HEK293 (cell line): Measurements from ENCODE around the gene NUB1.

Source experiments
- CTCF ChIA-PET: fragments of 350-600 bp; formaldehyde crosslinking; extraction: SDS; loops from one replicate; lab custom pipeline; 2021; ENCODE audit warnings: antibody characterized with exemption; lab: Yijun Ruan, JAX
- POLR2A ChIA-PET: fragments of 300-600 bp; formaldehyde crosslinking; extraction: SDS; loops from one replicate; lab custom pipeline; 2020; ENCODE audit warnings: antibody characterized with exemption, inconsistent platforms; lab: Yijun Ruan, JAX
- H3K27ac ChIP-seq: fragments of 200-500 bp; sonication (Bioruptor generic); 2 replicates; pipeline ENCODE4 v1.5.1; 2014; ENCODE audit warnings: low read depth, low read length, control low read depth, inconsistent platforms; ENCODE audit errors: extremely low read depth
- H3K36me3 ChIP-seq, 2 experiments: fragments of 200-500 bp in 1 of 2; sonication (Bioruptor generic) in 1 of 2; 1 replicate in 1 of 2; 2 replicates in 1 of 2; pipeline ENCODE4 v1.5.1; 2014 to 2017; ENCODE audit warnings: inconsistent platforms in 2 of 2, low read length in 2 of 2; ENCODE audit not compliant: control insufficient read depth in 2 of 2, insufficient read depth in 1 of 2
- H3K4me1 ChIP-seq: fragments of 200-500 bp; sonication (Bioruptor generic); 2 replicates; pipeline ENCODE4 v1.5.1; 2014; ENCODE audit warnings: mild to moderate bottlenecking, low read length, inconsistent platforms; ENCODE audit not compliant: control insufficient read depth, insufficient read depth
- H3K4me3 ChIP-seq: 2 replicates; pipeline ENCODE4 v1.5.1; 2011; ENCODE audit warnings: low read depth, mild to moderate bottlenecking, control low read depth, low read length, moderate library complexity
- H3K9me3 ChIP-seq: fragments of 200-500 bp; sonication (Bioruptor generic); 2 replicates; pipeline ENCODE4 v1.5.1; 2014; ENCODE audit warnings: low read depth, low read length, inconsistent platforms; ENCODE audit not compliant: control insufficient read depth, insufficient read depth
- BCL11A ChIP-seq: fragments of 450-650 bp; formaldehyde crosslinking; IDR thresholded peaks from 2 replicates; pipeline ENCODE4 v1.5.1; 2016; ENCODE audit warnings: low read depth, missing biosample characterization, missing genetic modification characterization
- HOXD13 ChIP-seq: sonication (generic); formaldehyde crosslinking; IDR thresholded peaks from 2 replicates; pipeline ENCODE4 v1.8.0; 2022; ENCODE audit warnings: missing genetic modification reagents, borderline replicate concordance
- IKZF3 ChIP-seq: fragments of 450-650 bp; IDR thresholded peaks from 2 replicates; pipeline ENCODE4 v1.5.0; 2018; ENCODE audit warnings: missing biosample characterization, mild to moderate bottlenecking, missing genetic modification characterization, moderate library complexity
- MEIS1 ChIP-seq: sonication (generic); formaldehyde crosslinking; IDR thresholded peaks from 2 replicates; pipeline ENCODE4 v1.8.1; 2022; ENCODE audit warnings: missing genetic modification reagents, mild to moderate bottlenecking, borderline replicate concordance
- SCRT2 ChIP-seq: fragments of 450-650 bp; formaldehyde crosslinking; IDR thresholded peaks from 2 replicates; pipeline ENCODE4 v1.5.1; 2016; ENCODE audit warnings: missing biosample characterization, missing genetic modification characterization
- SP2 ChIP-seq: fragments of 450-650 bp; formaldehyde crosslinking; IDR thresholded peaks from 2 replicates; pipeline ENCODE4 v1.5.1; 2016; ENCODE audit warnings: missing biosample characterization, missing genetic modification characterization
- TSHZ1 ChIP-seq: fragments of 450-650 bp; formaldehyde crosslinking; IDR thresholded peaks from 2 replicates; pipeline ENCODE4 v1.5.1; 2016; ENCODE audit warnings: missing biosample characterization, missing genetic modification characterization, borderline replicate concordance
- ZBTB21 ChIP-seq: fragments of 450-650 bp; formaldehyde crosslinking; IDR thresholded peaks from 2 replicates; pipeline ENCODE4 v1.5.1; 2017; ENCODE audit warnings: missing biosample characterization, missing genetic modification characterization
- ZNF114 ChIP-seq: fragments of 450-650 bp; formaldehyde crosslinking; IDR thresholded peaks from 2 replicates; pipeline ENCODE4 v1.5.0; 2017; ENCODE audit warnings: missing biosample characterization, missing genetic modification characterization
- ZNF138 ChIP-seq: fragments of 450-650 bp; formaldehyde crosslinking; IDR thresholded peaks from 2 replicates; pipeline ENCODE4 v1.5.1; 2016; ENCODE audit warnings: missing biosample characterization, missing genetic modification characterization, borderline replicate concordance
- ZNF2 ChIP-seq: fragments of 450-650 bp; formaldehyde crosslinking; IDR thresholded peaks from 2 replicates; pipeline ENCODE4 v1.5.1; 2016; ENCODE audit warnings: missing biosample characterization, missing genetic modification characterization
- ZNF221 ChIP-seq: fragments of 450-650 bp; formaldehyde crosslinking; IDR thresholded peaks from 2 replicates; pipeline ENCODE4 v1.5.1; 2017; ENCODE audit warnings: missing biosample characterization, missing genetic modification characterization, borderline replicate concordance
- ZNF362 ChIP-seq: fragments of 450-650 bp; formaldehyde crosslinking; IDR thresholded peaks from 2 replicates; pipeline ENCODE4 v1.5.1; 2016; ENCODE audit warnings: missing biosample characterization, missing genetic modification characterization
- ZNF48 ChIP-seq: fragments of 450-650 bp; formaldehyde crosslinking; IDR thresholded peaks from 2 replicates; pipeline ENCODE4 v1.5.1; 2016; ENCODE audit warnings: missing biosample characterization, missing genetic modification characterization
- ZNF510 ChIP-seq: fragments of 450-650 bp; formaldehyde crosslinking; IDR thresholded peaks from 2 replicates; pipeline ENCODE4 v1.5.1; 2018; ENCODE audit warnings: mild to moderate bottlenecking, missing genetic modification characterization, missing biosample characterization; ENCODE audit not compliant: insufficient replicate concordance
- ZNF585B ChIP-seq: fragments of 450-650 bp; formaldehyde crosslinking; IDR thresholded peaks from 2 replicates; pipeline ENCODE4 v1.5.1; 2016; ENCODE audit warnings: missing biosample characterization, missing genetic modification characterization
- ZNF701 ChIP-seq: fragments of 450-650 bp; formaldehyde crosslinking; IDR thresholded peaks from 2 replicates; pipeline ENCODE4 v1.5.1; 2016; ENCODE audit warnings: missing biosample characterization, missing genetic modification characterization
- ZNF843 ChIP-seq: fragments of 450-650 bp; formaldehyde crosslinking; IDR thresholded peaks from 2 replicates; pipeline ENCODE4 v1.5.1; 2016; ENCODE audit warnings: missing biosample characterization, missing genetic modification characterization
- ZSCAN18 ChIP-seq: fragments of 450-650 bp; formaldehyde crosslinking; IDR thresholded peaks from 2 replicates; pipeline ENCODE4 v1.5.1; 2016; ENCODE audit warnings: missing biosample characterization, missing genetic modification characterization
- TF ChIP-seq, protein P1 (sequence below): fragments of 450-650 bp; formaldehyde crosslinking; IDR thresholded peaks from 2 replicates; pipeline ENCODE4 v1.5.1; 2016; ENCODE audit warnings: missing biosample characterization, missing genetic modification characterization

NUB1 gene

GRCh38 chr7:151413241-151413640 lies 71.6 kb downstream of the NUB1 start:
- H3K4me1 ChIP-seq = no peaks in the 10 kb centered on the region
- no peaks in the 10 kb centered on the region for H3K9me3 ChIP-seq
- H3K27ac ChIP-seq = no peak overlapping the region
- ChIA-PET POLR2A (no interaction called here), CTCF (no interaction called here)
- no peaks in the 10 kb centered on the region for H3K36me3 ChIP-seq
- no peak overlapping the region for H3K4me3 ChIP-seq
- TF ChIP-seq ZNF701 (tag by site-specific recombination) (no peak), ZNF221 (no peak), ZNF138 (tag by site-specific recombination) (no peak), IKZF3 (tag by site-specific recombination) (no peak), MEIS1 (no peak)

DNA sequence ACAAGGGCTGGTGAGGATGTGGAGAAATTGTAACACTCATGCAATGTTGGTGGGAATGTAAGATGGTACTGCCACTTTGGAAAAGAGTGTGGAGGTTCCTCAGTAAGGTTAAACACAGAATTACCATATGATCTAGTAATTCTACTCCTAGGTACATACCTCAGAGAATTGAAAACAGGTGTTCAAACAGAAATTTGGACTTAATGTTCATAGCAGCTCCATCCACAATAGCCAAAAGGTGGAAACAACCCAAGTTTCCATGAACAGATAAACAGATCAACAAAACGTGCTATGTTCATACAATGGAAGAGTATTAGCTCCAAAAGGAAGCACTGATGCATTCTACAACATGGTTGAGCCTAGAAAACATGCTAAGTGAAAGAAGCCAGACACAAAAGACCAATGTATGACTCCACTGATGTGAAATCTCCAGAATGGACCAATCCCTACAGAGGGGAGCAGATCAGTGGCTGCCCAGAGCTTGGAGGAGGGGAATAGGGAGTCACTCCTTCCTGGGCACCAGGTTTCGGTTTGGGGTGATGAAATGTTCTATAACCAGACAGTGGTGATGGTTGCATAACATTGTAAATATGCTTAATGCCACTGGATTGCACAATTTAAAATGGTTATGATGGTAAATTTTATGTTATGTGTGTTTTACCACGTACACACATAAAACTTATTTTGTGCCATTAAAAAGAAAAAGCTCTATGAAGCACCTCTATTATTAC lies 73.9 kb downstream of the NUB1 start:
- no peak overlapping the region for H3K27ac ChIP-seq
- ChIA-PET CTCF (interaction anchor here (0.6 to 1.4 kb wide), 4 partner anchors 10 to 367 kb away, joined by 3 to 4 read pairs (median 4); no protein-coding TSS in a partner anchor), POLR2A (interaction anchor here (0.6 kb wide), 1 partner anchor 39 kb away, joined by 3 read pairs; no protein-coding TSS in a partner anchor)
- H3K4me1 ChIP-seq = no peaks in the 10 kb centered on the region
- no peaks in the 10 kb centered on the region for H3K9me3 ChIP-seq
- H3K4me3 ChIP-seq = no peak overlapping the region
- TF ChIP-seq, protein P1, sequence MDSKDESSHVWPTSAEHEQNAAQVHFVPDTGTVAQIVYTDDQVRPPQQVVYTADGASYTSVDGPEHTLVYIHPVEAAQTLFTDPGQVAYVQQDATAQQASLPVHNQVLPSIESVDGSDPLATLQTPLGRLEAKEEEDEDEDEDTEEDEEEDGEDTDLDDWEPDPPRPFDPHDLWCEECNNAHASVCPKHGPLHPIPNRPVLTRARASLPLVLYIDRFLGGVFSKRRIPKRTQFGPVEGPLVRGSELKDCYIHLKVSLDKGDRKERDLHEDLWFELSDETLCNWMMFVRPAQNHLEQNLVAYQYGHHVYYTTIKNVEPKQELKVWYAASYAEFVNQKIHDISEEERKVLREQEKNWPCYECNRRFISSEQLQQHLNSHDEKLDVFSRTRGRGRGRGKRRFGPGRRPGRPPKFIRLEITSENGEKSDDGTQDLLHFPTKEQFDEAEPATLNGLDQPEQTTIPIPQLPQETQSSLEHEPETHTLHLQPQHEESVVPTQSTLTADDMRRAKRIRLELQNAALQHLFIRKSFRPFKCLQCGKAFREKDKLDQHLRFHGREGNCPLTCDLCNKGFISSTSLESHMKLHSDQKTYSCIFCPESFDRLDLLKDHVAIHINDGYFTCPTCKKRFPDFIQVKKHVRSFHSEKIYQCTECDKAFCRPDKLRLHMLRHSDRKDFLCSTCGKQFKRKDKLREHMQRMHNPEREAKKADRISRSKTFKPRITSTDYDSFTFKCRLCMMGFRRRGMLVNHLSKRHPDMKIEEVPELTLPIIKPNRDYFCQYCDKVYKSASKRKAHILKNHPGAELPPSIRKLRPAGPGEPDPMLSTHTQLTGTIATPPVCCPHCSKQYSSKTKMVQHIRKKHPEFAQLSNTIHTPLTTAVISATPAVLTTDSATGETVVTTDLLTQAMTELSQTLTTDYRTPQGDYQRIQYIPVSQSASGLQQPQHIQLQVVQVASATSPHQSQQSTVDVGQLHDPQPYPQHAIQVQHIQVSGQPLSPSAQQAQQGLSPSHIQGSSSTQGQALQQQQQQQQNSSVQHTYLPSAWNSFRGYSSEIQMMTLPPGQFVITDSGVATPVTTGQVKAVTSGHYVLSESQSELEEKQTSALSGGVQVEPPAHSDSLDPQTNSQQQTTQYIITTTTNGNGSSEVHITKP (tag by site-specific recombination) = peak; percentile 30; the same call in 1 of the 2 replicates
- TF ChIP-seq SP2 (tag by site-specific recombination) (no peak), ZNF585B (tag by site-specific recombination) (no peak)
- no peaks in the 10 kb centered on the region for H3K36me3 ChIP-seq

- Histone ChIP-seq H3K27ac (no peak overlapping the region), H3K9me3 (no peaks in the 10 kb centered on the region), H3K4me3 (no peak overlapping the region)
- CTCF ChIA-PET = interaction anchor here (0.6 to 1.1 kb wide), 4 partner anchors 9 to 366 kb away, joined by 3 to 4 read pairs (median 4); no protein-coding TSS in a partner anchor
- TF ChIP-seq ZNF510 (tag by site-specific recombination) (no peak), ZNF843 (no peak), ZBTB21 (tag by site-specific recombination) (no peak), ZSCAN18 (tag by site-specific recombination) (no peak), ZNF362 (no peak), SCRT2 (no peak), ZNF2 (no peak), ZNF114 (tag by site-specific recombination) (no peak), TSHZ1 (tag by site-specific recombination) (no peak), HOXD13 (no peak), BCL11A (tag by site-specific recombination) (no peak), ZNF48 (tag by site-specific recombination) (no peak)
- TF ChIP-seq, all 188 proteins: peak for 0
- Histone ChIP-seq H3K4me1 (no peaks in the 10 kb centered on the region), H3K36me3 (no peaks in the 10 kb centered on the region)
- POLR2A ChIA-PET = interaction anchor here (0.6 kb wide), 1 partner anchor 39 kb away, joined by 3 read pairs; no protein-coding TSS in a partner anchor
These were observed 74.7 kb downstream of the NUB1 start for GRCh38 chr7:151416112-151416940.
